HCT116 (cell line): ENCODE data around the gene PAEP. TPM values are rescaled to one million over a fixed set of nuclear protein-coding genes. Genes with fewer than 3 reads are reported as not detected.

Source experiments
- ATAC-seq: fragments of 200-7000 bp; cut with Tn5 transposase; 2 replicates; pipeline ENCODE4 v1.9.1; 2020; ENCODE audit warnings: mild to moderate bottlenecking, moderate library complexity
- BruUV-seq: library from RNA; stranded (reverse); fragments of 400-500 nt; replicated peaks from 2 replicates; lab custom pipeline; 2021; lab: Mats Ljungman, UMichigan
- CTCF ChIA-PET: fragments of 300-600 bp; sonication (Branson Sonifier 250); formaldehyde crosslinking; loops from one replicate; lab custom pipeline; 2021; ENCODE audit warnings: antibody characterized with exemption; lab: Charles Lee
- POLR2A ChIA-PET: fragments of 300-600, 350-600 bp; sonication (Branson Sonifier 250); formaldehyde crosslinking; loops from one replicate; lab custom pipeline; 2021; ENCODE audit warnings: antibody characterized with exemption; lab: Charles Lee
- RAD21 ChIA-PET, 2 experiments: fragments of 300-600 bp; sonication (Branson Sonifier 250); formaldehyde crosslinking; loops; one replicate each; lab custom pipeline; 2023; ENCODE audit warnings: low total read pairs in 2 of 2; ENCODE audit not compliant: uncharacterized antibody in 2 of 2, unreplicated experiment in 2 of 2, low non-redundant PET in 1 of 2; lab: Charles Lee
- DNase-seq: peaks from one replicate; pipeline ENCODE4 v3.0.0-alpha.2; 2010; ENCODE audit warnings: low read depth, low spot score
- H2AFZ ChIP-seq: fragments of 200-600 bp; shearing (Covaris generic), sonication (generic); 2 replicates; pipeline ENCODE4 v1.6.1; 2017; ENCODE audit warnings: low read depth, mixed run types, mixed read lengths, antibody characterized with exemption, low read length; ENCODE audit not compliant: poor library complexity, severe bottlenecking
- H3K27ac ChIP-seq: 2 replicates; pipeline ENCODE4 v1.5.1; 2012; ENCODE audit warnings: low read depth, low read length
- H3K27me3 ChIP-seq: fragments of 200-600 bp; sonication (generic); 2 replicates; pipeline ENCODE4 v1.6.1; 2016; ENCODE audit warnings: mixed run types, low read length, mixed read lengths; ENCODE audit not compliant: insufficient read depth
- H3K36me3 ChIP-seq, 2 experiments: fragments of 200-500 bp in 1 of 2; fragments of 200-600 bp in 1 of 2; sonication (Bioruptor generic) in 1 of 2; sonication (generic) in 1 of 2; 2 replicates each; pipeline versions ENCODE4 v1.5.1 to v1.6.1; 2014 to 2016; ENCODE audit warnings: low read length in 2 of 2, inconsistent platforms in 1 of 2, mixed read lengths in 1 of 2, mixed run types in 1 of 2; ENCODE audit not compliant: insufficient read depth in 2 of 2, control insufficient read depth in 1 of 2
- H3K4me1 ChIP-seq, 2 experiments: fragments of 200-600 bp in 1 of 2; sonication (generic) in 1 of 2; 2 replicates each; pipeline versions ENCODE4 v1.5.1 to v1.6.1; 2012 to 2017; ENCODE audit warnings: low read length in 2 of 2, inconsistent platforms in 1 of 2, mild to moderate bottlenecking in 1 of 2, mixed read lengths in 1 of 2, mixed run types in 1 of 2, moderate library complexity in 1 of 2; ENCODE audit not compliant: insufficient read depth in 2 of 2, control insufficient read depth in 1 of 2
- H3K4me2 ChIP-seq: fragments of 200-600 bp; sonication (generic); 2 replicates; pipeline ENCODE4 v1.6.1; 2017; ENCODE audit warnings: mixed run types, low read length, mixed read lengths
- H3K4me3 ChIP-seq, 2 experiments: fragments of 200-600 bp in 1 of 2; sonication (generic) in 1 of 2; replicated peaks in 1 of 2; 2 replicates each; pipeline ENCODE4 v1.5.1; 2011 to 2016; ENCODE audit warnings: low read length in 2 of 2, control low read depth in 1 of 2, low read depth in 1 of 2, mild to moderate bottlenecking in 1 of 2, mixed read lengths in 1 of 2, mixed run types in 1 of 2
- H3K79me2 ChIP-seq: fragments of 200-600 bp; sonication (generic); 2 replicates; pipeline ENCODE4 v1.6.1; 2017; ENCODE audit warnings: mild to moderate bottlenecking, mixed run types, low read length, moderate library complexity, mixed read lengths; ENCODE audit not compliant: insufficient read depth
- H3K9ac ChIP-seq: fragments of 200-600 bp; sonication (generic); 2 replicates; pipeline ENCODE4 v1.6.1; 2016; ENCODE audit warnings: low read length, mixed read lengths
- H3K9me2 ChIP-seq: fragments of 200-600 bp; sonication (generic), shearing (Covaris generic); 2 replicates; pipeline ENCODE4 v1.6.1; 2017; ENCODE audit warnings: mixed run types, mild to moderate bottlenecking, moderate library complexity; ENCODE audit not compliant: insufficient read depth
- H3K9me3 ChIP-seq, 2 experiments: fragments of 200-500 bp in 1 of 2; fragments of 200-600 bp in 1 of 2; sonication (Bioruptor generic) in 1 of 2; sonication (generic) in 1 of 2; 2 replicates each; pipeline ENCODE4 v1.6.1; 2014 to 2017; ENCODE audit warnings: low read length in 2 of 2, mixed read lengths in 2 of 2, inconsistent platforms in 1 of 2, low read depth in 1 of 2, mild to moderate bottlenecking in 1 of 2, mixed run types in 1 of 2, moderate library complexity in 1 of 2; ENCODE audit not compliant: control insufficient read depth in 1 of 2, insufficient read depth in 1 of 2
- H4K20me1 ChIP-seq: fragments of 200-600 bp; sonication (generic), shearing (Covaris generic); 2 replicates; pipeline ENCODE4 v1.6.1; 2017; ENCODE audit warnings: mixed run types, mild to moderate bottlenecking, moderate library complexity; ENCODE audit not compliant: insufficient read depth
- ATF3 ChIP-seq: IDR thresholded peaks from 2 replicates; pipeline ENCODE4 v1.6.1; 2012
- CBX3 ChIP-seq: IDR thresholded peaks from 2 replicates; pipeline ENCODE4 v1.6.1; 2012; ENCODE audit warnings: low read depth
- CEBPB ChIP-seq: IDR thresholded peaks from 2 replicates; pipeline ENCODE4 v1.6.1; 2012; ENCODE audit warnings: low read depth
- EGR1 ChIP-seq: IDR thresholded peaks from 2 replicates; pipeline ENCODE4 v1.6.1; 2012; ENCODE audit warnings: low read depth
- ELF1 ChIP-seq: IDR thresholded peaks from 2 replicates; pipeline ENCODE4 v1.6.1; 2012; ENCODE audit warnings: low read depth, borderline replicate concordance
- EZH2phosphoT487 ChIP-seq: fragments of 200-600 bp; IDR thresholded peaks from 2 replicates; pipeline ENCODE4 v1.6.1; 2018; ENCODE audit warnings: antibody characterized with exemption, borderline replicate concordance
- FOSL1 ChIP-seq: IDR thresholded peaks from 2 replicates; pipeline ENCODE4 v1.6.1; 2012; ENCODE audit warnings: low read depth
- JUND ChIP-seq: IDR thresholded peaks from 2 replicates; pipeline ENCODE4 v1.6.1; 2012
- MAX ChIP-seq: IDR thresholded peaks from 2 replicates; pipeline ENCODE4 v1.6.1; 2012
- POLR2A ChIP-seq: IDR thresholded peaks from 2 replicates; pipeline ENCODE4 v1.7.0; 2011; ENCODE audit warnings: borderline replicate concordance; ENCODE audit not compliant: insufficient read depth, insufficient read length; ENCODE audit errors: extremely low read depth
- POLR2AphosphoS5 ChIP-seq: IDR thresholded peaks from 2 replicates; pipeline ENCODE4 v1.6.1; 2011; ENCODE audit warnings: mild to moderate bottlenecking, low read depth, low read length, moderate library complexity
- RAD21 ChIP-seq: IDR thresholded peaks from 2 replicates; pipeline ENCODE4 v1.6.1; 2012; ENCODE audit warnings: low read depth, mild to moderate bottlenecking
- SP1 ChIP-seq: IDR thresholded peaks from 2 replicates; pipeline ENCODE4 v1.6.1; 2012; ENCODE audit warnings: low read depth
- SRF ChIP-seq: IDR thresholded peaks from 2 replicates; pipeline ENCODE4 v1.6.1; 2012; ENCODE audit warnings: low read depth
- TCF7L2 ChIP-seq: IDR thresholded peaks from 2 replicates; pipeline ENCODE4 v1.7.0; 2011; ENCODE audit warnings: borderline replicate concordance, inconsistent platforms; ENCODE audit not compliant: insufficient read depth, insufficient read length; ENCODE audit errors: extremely low read depth
- ZBTB33 ChIP-seq: IDR thresholded peaks from 2 replicates; pipeline ENCODE4 v1.6.1; 2011; ENCODE audit warnings: mild to moderate bottlenecking, low read length, moderate library complexity; ENCODE audit not compliant: insufficient replicate concordance; ENCODE audit errors: extremely low read depth
- ZFX ChIP-seq: fragments of 450-650 bp; IDR thresholded peaks from 2 replicates; pipeline ENCODE4 v1.6.1; 2017
- ZNF274 ChIP-seq: fragments of 200-500 bp; sonication (Bioruptor generic); IDR thresholded peaks from 2 replicates; pipeline ENCODE4 v1.6.1; 2014; ENCODE audit warnings: mild to moderate bottlenecking, low read depth, low read length, inconsistent platforms
- intact Hi-C: fragments of 100-400 bp; cut with micrococcal nuclease; formaldehyde crosslinking; loops from 2 replicates; pipeline ENCODE4 v1.10.0; 2022
- total RNA-seq: library from RNA; stranded (reverse); gene quantifications from one replicate; pipeline ENCODE4 v1.2.1, GENCODE V29; 2021; ENCODE audit not compliant: unreplicated experiment

Gene PAEP
- total RNA-seq, 1 experiment from 2014 or later: not detected

- H3K36me3 ChIP-seq: no peaks in the 10 kb centered on the region
- ChIA-PET POLR2A (no interaction called here), RAD21 (no interaction called here), CTCF (no interaction called here)
- H3K4me1 ChIP-seq: no peaks in the 10 kb centered on the region
- intact Hi-C loops: no loop called here
- no peaks in the 10 kb centered on the region for H3K9me3 ChIP-seq
- no peak overlapping the region for H3K4me2 ChIP-seq
- BruUV-seq: no TSS peak
- DNase-seq: no peak
- no peak for TF ChIP-seq SP1
- no peak for TF ChIP-seq SRF
- TF ChIP-seq ZNF274: no peak
- no peak for TF ChIP-seq EZH2phosphoT487
- TF ChIP-seq POLR2AphosphoS5: no peak
- no peak for TF ChIP-seq ELF1
- no peak for TF ChIP-seq RAD21
- no peak for TF ChIP-seq EGR1
- no peak for TF ChIP-seq ZFX
- TF ChIP-seq FOSL1: no peak
- no peak for TF ChIP-seq ATF3
- no peak for TF ChIP-seq CBX3
- no peak for TF ChIP-seq JUND
- no peak for TF ChIP-seq MAX
- TF ChIP-seq POLR2A: no peak
- no peak for TF ChIP-seq TCF7L2
- TF ChIP-seq ZBTB33: no peak
- no peak for TF ChIP-seq CEBPB
- H3K27ac ChIP-seq: no peak overlapping the region
- 0 out of 2 replicates have a peak, but pooled peaks cover 2% of the 10 kb centered on the region for H3K27me3 ChIP-seq
- H3K9me2 ChIP-seq: no peaks in the 10 kb centered on the region
- H3K4me3 ChIP-seq: no peak overlapping the region
- no peak overlapping the region for H2AFZ ChIP-seq
- no peak overlapping the region for H3K9ac ChIP-seq
- ATAC-seq: no peak
- H4K20me1 ChIP-seq: no peaks in the 10 kb centered on the region
- H3K79me2 ChIP-seq: no peaks in the 10 kb centered on the region
These were observed 1.5 kb downstream of the PAEP start for GRCh38 chr9:135563039-135563476.
